NCI-H1417 treated with DMSO at 0.1 percent for 48 hours (cell line): ENCODE measurements around the gene KCMF1.

Experiments
- DNase-seq: peaks from one replicate; lab custom pipeline; 2025; lab: John Stamatoyannopoulos, UW

Gene KCMF1

GRCh38 chr2:84956334-84957297 is 14.3 kb upstream of the KCMF1 start:
- DNase-seq = no peak

DNA sequence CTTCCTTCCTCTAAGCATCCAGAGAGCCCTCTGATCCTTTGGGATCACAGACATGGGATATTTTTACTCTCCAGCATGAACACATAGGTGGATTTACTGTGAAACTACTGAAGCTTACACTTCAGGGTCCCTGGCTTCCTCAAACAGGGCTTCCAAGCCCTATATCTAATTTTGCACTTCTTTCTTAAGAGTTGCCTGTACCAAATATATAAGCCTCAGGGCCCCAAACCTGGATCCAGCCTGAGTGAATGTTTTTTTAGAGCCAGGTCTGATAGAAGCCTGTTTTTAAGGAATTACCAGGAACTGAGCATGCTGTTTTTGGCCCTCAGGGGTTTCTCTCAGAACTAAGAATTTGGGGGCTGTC is 13.2 kb upstream of the KCMF1 start:
- DNase-seq = no peak

- DNase-seq = no peak
These were observed 12.6 kb upstream of the KCMF1 start for GRCh38 chr2:84958135-84959059.

DNA sequence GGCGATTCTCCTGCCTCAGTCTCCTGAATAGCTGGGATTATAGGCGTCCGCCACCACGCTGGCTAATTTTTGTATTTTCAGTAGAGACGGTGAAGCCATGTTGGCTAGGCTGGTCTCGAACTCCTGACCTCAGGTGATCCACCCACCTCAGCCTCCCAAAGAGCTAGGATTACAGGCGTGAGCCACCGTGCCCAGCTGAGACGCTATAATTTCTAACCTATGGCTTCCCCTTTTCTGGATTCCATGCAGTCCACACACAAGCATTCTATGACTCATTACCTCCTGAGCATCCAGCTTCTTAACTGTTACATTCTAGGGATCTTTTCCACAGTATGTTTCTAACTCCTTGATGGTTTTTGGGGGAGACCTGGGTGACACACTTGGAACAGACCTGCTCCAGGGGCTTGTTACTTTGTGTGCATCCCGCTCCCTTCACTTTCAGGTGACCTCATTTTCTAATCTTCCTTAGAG is 11.8 kb upstream of the KCMF1 start:
- no peak for DNase-seq

- DNase-seq = no peak
These were observed 11.1 kb upstream of the KCMF1 start for GRCh38 chr2:84959566-84960506.

DNA sequence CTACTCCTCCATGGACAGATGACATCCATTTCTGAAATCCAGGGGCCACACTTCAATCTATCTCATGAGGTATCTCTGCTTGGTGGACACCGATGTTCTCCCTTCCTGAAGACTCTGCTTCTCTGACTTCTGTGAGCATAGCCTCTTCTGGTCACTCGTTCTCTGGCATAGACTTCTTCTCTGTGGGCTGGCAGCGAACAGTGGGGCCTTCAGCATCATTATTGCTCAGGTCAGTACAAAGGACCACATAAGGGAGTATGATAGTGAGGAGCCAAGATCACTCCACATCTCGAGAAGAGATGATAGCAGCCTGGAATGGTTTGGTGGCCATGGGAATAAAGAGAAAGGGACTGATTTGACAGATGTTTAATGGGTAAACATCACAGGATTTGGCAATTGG is 8.0 kb upstream of the KCMF1 start:
- DNase-seq = no peak

- DNase-seq = no peak
These were observed 7.7 kb upstream of the KCMF1 start for GRCh38 chr2:84963323-84963691.

GRCh38 chr2:84963692-84964405 is 7.1 kb upstream of the KCMF1 start:
- DNase-seq = no peak

DNA sequence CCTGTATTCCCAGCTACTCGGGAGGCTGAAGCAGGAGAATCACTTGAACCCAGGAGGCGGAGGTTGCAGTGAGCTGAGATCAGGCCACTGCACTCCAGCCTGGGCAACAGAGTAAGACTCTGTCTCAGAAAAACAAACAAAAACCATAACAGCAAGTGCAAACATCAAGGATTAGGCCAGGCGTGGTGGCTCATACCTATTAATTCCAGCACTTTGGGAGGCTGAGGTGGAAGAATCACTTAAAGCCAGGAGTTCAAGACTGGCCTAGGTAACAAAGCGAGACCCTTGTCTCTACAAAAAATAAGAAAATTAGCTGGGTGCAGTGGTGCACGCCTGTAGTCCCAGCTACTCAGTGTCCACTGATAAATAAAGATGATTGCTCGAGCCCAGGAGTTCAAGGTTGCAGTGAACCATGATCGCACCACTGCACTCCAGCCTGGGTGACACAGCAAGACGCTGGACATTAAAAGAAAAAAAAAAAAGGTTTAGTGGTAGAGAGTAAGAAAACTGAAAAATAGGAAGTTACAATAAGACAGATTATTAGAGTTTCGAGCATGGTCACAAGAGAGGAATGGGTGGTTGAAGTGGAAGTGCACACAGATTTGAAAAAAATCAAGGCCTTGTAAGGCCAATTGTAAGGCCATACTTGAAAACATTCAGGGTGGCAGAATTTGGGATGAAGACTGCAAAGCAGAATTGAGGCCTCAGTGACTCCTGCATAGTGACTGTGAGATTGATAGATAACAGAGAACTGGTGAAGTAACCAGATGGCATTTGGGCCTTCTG is 6.4 kb upstream of the KCMF1 start:
- DNase-seq = no peak

DNA sequence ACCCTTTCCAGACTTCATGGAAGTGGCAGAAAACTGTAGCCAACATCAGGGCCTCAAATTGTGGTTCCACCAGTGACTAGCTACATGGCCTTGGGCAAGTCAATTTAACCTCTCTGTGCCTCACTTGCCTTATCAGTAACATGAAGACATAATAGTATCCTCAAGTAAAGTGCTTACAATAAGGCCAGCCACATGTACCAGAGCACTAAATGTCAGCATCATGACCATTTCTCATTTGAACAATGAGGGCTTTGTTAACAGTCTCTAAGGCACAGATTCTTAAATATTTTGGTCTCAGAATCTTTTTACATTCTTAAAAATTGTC is 5.8 kb upstream of the KCMF1 start:
- DNase-seq = no peak

DNA sequence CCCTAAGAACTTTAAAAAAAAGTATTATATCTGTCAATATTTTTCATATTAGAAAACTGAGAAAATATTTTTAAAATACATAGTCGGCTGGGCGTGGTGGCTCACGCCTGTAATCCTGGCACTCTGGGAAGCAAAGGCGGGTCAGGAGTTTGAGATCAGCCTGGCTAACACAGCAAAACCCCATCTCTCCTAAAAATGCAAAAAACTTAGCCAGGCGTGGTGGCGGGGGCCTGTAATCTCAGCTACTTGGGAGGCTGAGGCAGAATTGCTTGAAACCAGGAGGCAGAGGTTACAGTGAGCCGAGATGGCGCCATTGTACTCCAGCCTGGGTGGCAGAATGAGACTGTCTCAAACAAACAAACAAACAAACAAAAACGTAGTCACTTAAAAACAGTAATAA is 5.1 kb upstream of the KCMF1 start:
- DNase-seq = no peak

GRCh38 chr2:84966731-84967130 is 4.2 kb upstream of the KCMF1 start:
- no peak for DNase-seq

DNA sequence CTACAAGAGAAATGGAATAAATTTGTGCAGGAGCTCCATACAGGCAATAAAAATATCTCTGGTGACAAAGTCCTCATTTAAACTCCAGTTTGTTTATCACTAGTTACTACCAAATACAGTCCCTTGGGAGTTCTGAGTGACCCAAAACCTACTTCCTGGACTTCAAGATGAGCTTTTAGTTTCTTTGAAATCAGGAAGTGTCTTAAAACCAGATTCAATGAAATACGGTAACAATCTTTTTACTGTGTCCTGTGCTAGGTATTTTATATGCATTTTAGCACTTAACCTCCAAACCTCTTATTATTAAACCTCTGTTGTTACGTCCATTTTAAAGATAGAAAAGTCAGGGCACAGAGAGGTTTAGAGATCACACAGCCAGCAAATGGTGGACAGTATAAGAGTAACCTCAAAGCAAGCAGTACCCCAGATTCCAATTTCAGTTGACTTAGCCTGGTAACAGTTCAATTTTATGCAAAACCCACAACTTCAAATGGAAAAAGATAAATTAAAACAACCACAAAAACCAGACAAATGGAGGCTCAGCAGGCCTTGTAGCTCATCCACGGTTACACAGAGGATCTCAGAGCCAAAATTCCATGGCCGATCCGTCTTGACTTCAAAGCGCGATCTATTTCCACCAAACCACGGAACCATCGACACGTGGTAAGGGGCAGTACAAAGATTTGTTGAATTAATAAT is 1.3 kb upstream of the KCMF1 start:
- DNase-seq = no peak

- DNase-seq = no peak
These were observed 622 bp upstream of the KCMF1 start for GRCh38 chr2:84970210-84970867.

DNA sequence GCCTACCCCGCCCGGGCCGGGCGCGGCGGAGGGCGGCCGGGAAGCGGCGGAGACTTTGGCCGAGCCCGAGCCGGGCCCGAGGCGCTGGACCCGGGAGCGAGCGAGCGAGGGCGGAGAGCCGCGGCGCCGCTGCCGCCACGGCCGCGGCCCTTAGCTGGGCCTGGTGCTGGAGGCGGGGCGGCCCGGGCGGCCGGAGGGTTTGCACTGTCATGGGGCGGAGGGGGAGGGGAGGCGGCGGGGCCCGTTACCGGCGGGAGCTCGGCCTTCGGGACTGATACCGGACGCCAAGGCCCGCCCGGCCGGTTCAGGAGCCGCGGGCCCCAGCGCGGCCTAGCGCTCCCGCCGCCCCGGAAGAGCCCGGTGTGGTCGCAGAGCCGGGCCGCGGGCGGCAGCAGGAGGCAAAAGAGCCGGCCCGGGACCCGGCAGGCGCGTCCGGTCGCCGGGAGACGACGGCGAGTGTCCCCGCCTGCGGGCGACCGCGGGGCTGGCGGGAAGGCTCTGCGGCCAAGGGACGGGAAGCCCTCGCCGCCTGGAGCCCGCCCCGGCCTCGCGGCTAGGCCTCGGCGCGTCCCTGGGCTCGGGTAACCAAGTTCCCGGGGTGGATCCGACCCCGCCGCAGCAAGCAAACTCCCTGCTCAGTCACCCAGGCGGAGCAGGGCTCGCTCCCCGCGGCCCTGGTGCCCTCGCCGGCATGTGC is 697 bp downstream of the KCMF1 start:
- DNase-seq = no peak

GRCh38 chr2:84972207-84972783 is 1.3 kb downstream of the KCMF1 start:
- DNase-seq = no peak

DNA sequence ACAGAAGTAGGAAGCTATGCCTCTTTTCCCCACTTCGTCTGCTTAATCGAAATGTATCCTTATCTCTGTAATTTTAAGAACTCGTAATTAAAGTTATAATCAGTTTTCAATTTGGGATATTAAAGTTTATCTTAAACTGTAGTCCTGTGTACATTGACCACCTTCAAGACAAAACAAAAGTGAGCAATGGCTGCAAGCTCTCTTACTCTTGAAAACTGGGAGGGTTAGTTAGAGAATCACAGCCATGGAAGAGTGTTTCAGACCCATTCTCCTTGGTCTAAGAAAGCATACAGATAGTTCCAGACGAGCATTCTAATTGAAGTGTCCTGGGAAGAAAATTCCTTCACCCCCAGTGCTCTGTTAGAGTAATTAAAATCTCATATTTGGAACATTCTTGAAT is 2.0 kb downstream of the KCMF1 start:
- no peak for DNase-seq

GRCh38 chr2:84980263-84980983 is 9.5 kb downstream of the KCMF1 start:
- DNase-seq = no peak
